SKM-1 treated with dmso at 0.1 percent for 144 hours (cell line): Measurements from ENCODE around the gene TMEM184A.
"Not testable (repeated sequence)": the region's sequence is repeated elsewhere in the genome, so short reads cannot be mapped to it uniquely, and the experiment has no call there.

Experiments
- DNase-seq: peaks from one replicate; lab custom pipeline; 2025; ENCODE audit not compliant: unreplicated experiment; lab: John Stamatoyannopoulos, UW

Gene TMEM184A

DNA sequence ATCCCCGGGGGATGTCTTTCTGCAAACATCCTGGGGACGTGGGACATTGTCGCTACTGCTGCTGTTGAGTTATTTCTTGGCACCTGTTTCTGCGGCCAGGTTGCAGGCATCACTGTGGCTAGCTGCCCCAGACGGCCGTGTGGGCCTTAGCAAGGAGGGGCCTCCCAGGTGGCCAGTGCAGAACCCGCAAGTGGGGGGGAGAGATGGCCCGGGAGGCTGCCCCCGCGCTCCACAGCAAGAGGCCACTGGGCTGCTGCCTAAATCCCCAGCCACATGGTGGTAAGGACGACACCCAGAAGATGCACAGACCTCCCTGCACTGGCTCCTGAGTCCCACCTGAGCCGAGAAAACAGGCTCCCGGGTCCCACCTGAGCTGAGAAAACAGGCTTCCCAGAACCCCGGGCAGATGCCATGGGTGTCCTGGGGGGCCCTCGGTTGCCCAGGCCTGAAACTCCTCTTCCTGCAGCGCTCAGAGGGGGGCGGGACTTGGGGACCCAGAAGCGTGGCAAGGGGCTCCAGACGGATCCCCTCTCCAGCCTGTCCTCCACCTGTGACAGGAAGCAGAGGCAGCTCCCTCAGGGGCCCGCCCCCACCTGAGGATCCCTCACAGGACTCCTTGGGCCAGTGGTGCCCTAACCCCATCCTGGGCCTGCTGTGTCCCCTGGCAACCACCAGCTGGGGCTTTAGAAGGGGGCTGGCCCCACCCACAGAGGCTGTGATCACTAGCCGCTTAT lies 26.5 kb downstream of the TMEM184A start:
- DNase-seq, result no peak

DNA sequence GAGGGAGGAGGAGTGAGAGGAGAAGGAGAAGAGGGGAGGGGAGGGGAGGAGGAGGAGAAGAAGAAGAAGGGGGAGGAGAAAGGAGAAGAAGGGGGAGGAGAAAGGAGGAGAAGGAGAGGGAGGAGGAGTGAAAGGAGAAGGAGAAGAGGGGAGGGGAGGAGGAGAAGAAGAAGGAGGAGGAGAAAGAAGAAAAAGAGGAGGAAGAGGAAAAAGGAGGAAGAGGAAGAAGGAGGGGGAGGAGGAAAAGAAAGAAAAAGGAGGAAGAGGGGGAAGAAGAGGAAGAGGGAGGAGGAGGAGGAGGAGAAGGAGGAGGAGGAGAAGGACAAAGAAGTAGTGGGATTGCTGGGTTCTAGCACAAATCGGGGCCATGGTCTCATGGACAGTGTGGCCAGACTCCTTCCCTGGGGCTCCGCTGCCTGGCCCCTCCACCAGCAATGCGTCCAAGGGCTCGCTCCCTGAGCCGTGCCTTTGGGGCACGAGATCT lies 29.7 kb downstream of the TMEM184A start:
- no peak for DNase-seq

DNA sequence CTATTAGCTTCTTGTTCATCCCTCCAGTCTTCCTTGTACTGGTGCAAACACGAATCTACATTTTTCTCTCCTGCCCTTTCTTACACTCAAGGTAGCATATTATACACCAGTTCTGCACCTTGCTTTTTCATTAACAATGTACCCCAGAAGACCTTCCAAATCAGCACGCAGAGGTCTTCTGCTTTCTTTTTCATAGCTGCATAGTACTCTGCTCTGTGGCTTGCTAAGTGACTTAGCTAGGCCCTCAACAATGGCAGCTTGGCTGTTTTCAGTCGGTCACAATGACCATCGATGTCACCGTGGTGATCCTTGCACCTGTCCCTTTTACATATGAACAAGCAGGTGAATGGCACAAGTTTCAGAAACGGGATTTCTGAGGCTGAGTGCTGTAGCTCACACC lies 30.6 kb downstream of the TMEM184A start:
- DNase-seq, result no peak

DNA sequence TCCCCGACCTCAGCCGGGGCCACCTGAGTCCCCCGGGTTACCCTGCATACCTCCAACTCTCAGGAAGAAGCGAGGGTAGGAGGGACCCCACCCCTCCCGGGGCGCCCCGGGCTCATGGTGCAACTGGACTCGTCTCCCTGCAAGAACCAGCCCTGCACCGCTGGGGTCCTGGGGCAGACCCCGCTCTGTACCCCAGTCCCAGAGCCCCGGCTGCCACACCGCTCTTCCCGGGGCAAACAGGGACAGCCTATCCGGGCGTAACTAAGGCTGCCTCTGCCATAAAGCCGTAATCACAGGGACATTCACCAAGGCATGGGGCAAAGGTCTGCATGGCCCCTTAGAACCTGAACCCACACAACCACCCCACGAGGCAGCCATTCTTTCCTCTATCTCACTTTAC lies 32.2 kb downstream of the TMEM184A start:
- DNase-seq, result no peak

DNA sequence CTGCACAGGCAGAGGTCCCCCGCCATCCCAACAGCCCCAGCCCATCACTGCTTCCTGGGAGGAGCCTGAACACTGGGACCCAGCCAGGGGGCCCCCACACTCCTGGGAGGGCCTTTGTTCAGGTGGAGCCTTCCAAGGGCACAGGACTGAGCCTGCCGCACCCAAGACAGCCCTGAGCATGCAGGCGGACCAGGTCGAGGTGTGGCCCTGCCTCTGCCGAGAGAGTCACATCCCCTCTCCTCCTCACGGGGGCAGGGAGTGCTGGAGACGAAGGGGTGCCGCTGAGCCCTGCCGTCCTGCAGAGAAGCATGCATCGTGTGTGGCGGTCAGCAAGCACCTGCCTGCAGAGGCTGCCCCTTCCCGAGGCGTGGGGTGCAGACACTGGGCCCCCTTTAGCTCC lies 32.8 kb downstream of the TMEM184A start:
- no peak for DNase-seq

DNA sequence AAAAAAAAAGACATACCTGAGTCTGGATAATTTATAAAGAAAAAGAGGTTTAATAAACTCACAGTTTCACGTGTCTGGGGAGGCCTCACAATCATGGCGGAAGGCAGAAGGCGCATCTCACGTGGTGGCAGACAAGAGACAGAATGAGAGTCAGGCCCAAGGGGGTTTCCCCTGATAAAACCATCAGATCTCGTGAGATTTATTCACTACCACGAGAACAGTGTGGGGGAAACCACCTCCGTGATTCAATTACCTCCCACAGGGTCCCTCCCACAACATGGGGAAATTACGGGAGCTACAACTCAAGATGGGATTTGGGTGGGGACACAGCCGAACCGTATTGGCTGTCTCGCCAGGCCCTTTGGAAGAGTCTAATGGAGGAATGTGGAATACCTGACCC lies 34.5 kb downstream of the TMEM184A start:
- no peak for DNase-seq

DNA sequence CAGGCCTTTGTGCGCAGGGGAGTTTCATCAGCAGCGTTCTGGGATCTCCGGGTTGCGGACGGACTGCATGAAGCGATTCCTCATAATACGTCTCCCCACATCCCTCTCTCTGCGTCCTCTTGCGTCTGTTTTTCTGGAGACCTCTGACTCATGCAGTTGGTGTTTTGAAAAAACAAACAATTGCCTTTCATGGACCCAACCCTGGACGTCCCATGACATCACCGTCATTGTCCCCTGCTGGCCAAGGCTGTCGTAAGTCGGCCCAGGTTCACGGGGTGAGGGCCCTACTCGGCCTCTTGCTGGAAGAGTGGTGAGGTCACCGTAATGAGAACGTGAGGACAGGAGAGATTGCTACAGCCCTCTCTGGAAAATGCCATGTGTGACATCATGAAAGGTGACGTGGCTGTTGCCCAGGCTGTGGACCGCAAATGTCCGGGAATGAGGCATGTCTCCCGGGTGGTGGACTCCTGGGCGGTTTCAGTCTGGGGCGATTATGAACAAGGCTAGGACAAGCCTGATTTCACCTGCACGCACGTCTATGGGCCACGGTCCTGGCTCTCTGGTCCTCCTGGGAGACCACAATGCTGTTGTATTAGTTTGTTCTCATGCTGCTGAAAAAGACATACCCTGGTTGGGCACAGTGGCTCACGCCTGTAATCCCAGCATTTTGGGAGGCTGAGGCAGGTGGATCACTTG lies 35.3 kb downstream of the TMEM184A start:
- no peak for DNase-seq

DNA sequence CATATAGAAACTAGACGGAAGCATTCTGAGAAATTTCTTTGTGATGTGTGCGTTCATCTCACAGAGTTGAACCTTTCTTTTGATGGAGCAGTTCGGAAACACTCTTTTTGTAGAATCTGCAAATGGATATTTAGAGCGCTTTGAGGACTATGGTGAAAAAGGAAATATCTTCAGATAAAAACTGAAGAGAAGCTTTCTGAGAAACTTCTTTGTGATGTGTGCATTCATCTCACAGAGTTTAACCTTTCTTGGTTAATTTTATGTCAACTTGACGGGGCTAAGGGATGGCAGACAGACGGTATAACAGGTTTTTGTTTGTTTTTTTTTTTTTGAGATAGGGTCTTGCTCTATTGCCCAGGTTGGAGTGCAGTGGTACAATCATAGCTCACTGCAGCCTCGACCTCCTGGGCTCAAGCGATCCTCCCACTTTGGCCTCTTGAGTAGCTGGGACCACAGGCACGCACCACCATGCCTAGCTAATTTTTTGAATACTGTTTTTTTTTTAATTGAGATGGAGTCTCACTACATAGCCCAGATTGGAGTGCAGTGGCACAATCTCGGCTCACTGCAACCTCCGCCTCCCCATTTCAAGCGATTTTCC lies 36.6 kb downstream of the TMEM184A start:
- not testable (repeated sequence) for DNase-seq

DNA sequence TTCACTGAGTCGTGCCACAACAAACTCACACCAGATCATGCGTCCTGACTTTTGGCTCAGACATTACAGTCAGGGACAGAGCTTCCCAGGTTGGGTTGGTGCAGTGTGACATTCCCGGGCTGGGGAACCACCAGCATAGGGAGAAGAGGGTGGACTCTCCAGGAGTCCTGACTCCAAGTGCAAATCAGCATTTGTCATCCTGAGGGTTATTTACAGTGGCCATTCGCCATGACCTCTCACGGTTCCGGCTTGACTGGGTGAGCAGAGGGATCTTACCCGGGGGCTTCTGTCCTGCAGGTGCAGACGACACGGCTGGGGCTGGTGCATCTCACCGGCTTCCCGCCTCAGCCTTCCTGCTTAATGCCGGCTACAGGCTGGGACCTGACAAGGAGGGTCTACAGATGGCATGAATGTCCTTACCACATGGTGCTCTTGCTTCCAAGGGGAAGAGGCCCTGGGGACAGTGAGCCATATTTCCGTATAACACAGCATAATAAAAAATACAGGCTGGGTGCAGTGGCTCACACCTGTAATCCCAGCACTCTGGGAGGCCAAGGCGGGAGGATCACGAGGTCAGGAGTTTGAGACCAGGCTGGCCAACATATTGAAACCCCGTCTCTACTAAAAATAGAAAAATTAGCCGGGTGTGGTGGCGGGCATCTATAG lies 39.3 kb downstream of the TMEM184A start:
- no peak for DNase-seq

DNA sequence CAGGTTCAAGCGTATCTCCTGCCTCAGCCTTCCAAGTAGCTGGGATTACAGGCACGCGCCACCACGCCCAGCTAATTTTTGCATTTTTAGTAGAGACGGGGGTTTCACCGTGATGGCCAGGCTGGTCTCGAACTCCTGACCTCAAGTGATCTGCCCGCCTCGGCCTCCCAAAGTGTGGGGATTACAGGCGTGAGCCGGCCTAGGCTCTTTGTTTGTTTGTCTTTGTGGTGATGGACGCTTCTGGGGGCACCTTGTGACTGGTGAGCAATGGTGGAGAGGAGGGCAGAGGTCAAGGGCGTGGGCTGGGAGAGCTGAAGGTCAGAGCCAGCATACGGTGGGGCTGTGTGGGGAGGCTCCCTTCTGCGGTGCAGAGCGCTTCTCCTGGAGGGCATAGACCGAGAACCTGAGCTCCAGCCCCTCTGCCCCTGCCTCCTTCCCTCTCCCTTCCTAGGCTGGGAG lies 40.5 kb downstream of the TMEM184A start:
- DNase-seq, result not testable (repeated sequence)

DNA sequence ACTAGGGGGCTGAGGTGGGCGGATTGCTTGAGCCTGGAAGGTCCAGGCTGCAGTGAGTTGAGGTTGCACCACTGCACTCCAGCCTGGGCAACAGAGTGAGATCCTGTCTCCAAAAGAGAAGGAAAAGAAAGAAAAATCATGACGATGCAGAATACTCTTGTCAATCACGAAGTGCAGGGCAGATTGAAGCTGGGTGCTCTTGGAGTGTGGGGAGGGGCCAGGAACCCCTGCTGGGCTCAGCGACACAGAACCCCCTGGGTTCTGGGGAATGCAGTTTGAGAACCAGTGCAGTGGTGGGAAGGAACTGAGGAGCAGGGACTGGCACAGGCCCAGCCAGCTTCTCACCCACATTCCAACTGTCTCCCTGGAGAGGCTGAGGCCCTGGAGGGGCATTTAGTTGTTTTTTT lies 41.0 kb downstream of the TMEM184A start:
- DNase-seq, result no peak

DNA sequence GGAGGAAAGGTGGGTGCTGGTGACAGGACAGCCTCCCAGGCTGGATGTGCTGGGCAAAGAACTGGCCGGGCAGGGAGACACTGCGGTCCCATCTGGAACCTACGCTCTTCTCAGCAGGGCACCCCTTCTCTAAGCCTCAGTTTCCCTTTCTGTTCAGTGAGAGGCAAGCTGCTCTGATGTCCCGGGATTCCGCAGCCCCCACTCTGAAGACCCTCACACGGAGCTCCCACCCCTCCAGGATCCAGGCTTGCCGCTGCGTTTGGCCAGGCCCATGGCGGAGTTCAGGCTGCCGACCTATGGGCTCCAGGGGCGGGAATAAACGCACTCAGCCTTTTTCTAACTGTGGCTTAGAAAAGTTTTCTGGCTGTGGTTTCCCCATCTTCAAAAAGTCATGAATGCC lies 41.6 kb downstream of the TMEM184A start:
- DNase-seq, result no peak

DNA sequence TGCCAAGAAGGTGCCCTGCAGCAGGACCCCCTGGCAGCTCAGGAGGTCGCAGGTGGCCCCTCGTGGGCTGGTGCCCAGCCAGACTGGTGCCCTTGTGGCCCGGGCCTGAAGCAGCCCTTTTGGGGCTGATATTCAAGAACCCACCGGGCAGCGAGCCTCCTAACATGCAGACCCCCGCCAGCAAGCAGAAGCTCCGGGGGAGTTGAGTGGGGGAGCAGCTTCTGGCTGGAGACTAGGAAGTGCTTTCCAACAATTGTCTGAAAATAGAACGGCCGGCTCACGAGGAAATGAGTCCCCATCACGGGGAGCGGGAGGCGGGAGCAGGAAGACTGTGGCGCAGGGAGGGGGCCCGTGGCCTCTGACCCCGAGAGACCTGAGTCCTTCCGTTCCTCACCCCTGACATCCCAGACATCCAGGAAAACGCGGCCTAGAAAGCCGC lies 42.3 kb downstream of the TMEM184A start:
- DNase-seq, result no peak

DNA sequence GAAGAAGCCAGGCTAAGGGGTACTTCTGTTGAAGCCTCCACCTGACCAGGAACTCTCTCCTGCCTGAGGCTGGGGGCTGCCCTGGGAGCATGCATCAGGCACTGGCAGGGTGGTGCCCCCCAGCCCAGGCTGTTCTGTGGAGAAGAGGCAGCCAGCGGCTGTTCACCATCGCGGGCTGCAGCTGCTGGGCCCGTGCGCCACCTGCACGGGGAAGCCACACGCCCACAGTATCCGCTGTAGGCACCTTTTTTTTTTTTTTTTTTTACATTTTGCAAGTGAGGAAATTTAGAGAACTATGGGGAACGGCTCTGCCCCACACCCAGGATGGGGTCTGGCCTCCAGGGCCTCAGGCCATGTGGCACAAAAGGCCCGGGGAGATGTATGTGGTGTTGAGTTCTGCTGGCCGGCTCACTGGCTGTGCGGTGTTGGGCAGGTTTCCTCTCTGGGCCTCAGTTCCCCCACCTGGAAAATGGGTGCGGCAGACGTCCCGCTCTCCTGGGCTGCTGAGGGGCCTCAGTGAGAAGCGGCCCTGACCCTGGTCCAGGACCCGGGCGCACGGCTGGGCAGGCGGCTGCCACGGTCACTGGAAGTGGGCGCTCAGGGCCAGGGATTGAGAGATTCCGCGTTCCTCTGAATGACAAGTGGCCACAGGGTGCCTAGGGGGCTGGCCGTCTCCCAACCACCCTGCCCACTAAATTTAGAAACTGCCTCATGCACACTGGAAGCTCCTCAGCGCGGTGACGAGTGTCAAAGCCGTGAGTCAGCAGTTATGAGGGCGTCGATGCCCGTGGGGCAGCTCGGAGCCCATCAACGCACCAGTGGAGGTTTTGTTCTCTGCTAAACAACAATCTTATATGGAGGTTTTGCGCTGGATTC lies 43.0 kb downstream of the TMEM184A start:
- DNase-seq, result no peak

DNA sequence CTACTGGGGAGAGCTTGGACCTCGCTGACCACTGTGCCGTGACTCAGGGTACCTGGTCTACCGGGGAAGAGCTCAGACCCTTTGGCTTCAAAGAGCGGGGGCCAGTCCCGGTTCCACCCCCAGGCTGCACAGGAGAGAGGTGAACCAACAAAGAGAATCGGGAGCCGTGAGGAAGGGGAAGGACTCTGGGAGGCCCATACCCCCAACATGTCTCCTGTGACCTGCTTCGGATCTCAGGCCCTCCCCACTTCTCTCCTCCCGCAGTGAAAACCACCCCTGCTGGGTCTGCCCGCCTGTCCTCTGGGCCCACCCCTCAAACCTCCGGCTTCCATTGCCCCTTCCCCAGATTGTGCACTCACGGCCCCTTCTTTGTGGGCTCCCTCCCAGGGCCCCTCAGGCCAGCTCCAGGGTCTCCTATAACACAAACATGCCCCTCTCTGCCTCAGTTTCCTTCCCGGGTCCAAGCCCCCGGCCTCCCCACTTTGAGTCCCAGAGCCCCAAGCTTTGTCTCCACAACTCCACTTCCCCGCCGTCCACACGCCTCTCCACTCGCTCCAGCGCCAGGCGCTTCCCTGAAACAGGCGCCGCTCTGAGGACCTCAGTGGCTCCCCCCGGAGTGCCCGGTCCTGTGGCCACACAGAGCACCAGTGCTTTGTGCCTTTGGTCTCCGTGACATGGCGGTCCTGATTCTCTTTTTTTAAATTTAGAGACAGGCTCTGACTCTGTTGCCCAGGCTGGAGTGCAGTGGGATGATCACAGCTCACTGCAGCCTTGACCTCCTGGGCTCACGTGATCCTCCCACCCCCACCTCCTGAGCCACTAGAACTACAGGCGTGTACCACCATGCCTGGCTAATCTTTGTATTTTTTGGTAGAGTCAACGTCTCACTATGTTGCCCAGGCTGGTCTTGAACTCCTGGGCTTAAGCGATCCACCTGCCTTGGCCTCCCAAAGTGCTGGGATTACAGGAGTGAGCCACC lies 44.3 kb downstream of the TMEM184A start:
- no peak for DNase-seq

DNA sequence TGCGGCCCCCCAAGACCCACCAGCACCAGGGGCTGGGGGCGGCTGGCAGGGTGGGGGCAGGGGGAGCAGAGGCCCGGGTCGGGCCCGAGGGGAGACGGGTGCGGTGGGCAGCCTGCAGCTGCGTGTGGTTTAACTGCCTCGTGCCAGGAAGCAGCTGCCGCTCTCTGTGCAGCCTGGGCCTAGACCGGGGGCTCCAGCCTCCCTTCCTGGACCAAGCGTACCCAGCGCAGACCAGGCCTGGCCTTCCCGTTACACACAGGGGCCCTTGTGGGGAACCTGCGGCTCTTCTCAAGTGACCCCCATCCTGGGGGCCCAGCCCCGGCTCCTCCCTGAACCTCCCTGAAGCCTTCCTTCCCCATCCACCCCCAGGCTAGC lies 45.2 kb downstream of the TMEM184A start:
- no peak for DNase-seq

DNA sequence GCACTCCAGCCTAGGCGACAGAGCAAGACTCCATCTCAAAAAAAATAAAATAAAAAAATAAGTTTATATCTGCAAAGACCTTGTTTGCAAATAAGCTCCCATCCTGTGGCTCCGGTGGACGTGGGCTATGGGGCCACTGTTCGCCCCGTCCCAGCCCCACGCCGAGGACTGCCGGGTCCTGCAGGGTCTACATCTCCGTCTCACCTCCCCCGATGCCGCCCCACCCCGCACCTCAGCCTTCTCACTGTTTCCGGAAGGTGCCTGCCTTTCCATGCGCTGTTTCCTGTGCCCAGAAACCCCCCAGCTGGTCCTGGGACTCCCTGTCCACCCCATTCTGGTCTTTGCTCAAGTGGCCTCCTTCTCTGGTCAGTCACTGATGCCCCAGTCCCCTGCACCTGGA lies 46.8 kb downstream of the TMEM184A start:
- DNase-seq, result no peak

DNA sequence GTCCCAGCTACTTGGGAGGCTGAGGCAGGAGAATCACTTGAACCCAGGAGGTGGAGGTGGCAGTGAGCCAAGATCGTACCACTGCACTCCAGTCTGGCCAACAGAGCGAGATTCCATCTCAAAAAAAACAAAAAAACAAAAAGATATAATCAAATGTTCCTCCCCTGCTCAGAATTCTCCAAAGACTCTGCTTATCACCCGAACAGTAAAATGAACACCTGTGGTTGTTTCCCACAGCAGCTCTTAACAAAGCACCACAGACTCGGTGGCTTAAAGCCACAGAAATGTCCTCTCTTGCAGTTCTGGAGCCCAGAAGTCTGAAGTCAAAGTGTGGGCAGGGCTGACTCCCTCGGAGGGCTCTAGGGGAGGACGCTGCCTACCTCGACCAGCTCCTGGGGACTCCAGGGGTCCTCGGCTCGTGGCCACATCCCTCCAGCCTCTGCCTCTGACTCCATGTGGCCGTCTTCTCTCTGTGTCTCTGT lies 47.7 kb downstream of the TMEM184A start:
- DNase-seq, result no peak
